Fibroblast of skin of right biceps (primary cell): Measurements from ENCODE around the gene TMEM132C.

ENCODE experiments used
- DNase-seq: peaks from one replicate; pipeline ENCODE4 v3.0.0-alpha.2; 2013

The TMEM132C gene

DNA sequence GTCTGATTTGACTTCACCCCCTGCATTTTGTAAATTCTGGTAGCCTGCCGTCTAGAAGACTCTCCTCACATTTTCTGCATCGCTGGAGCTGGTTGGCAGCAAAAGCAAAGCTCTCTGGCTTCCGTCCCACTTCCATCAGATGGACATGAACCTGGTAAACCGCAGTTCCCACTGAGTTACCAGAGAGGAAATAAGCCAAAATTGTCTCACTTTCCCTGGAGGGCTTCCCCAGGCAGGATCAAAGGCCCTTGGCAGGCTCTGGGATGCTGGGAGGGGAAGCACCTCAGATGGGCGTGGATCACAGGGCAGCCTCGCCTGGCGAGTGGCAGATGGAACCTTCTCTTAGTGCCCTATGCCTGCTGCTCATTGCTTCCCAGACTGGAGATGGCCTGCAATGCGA lies 243.5 kb downstream of the TMEM132C start:
- no peak for DNase-seq

DNA sequence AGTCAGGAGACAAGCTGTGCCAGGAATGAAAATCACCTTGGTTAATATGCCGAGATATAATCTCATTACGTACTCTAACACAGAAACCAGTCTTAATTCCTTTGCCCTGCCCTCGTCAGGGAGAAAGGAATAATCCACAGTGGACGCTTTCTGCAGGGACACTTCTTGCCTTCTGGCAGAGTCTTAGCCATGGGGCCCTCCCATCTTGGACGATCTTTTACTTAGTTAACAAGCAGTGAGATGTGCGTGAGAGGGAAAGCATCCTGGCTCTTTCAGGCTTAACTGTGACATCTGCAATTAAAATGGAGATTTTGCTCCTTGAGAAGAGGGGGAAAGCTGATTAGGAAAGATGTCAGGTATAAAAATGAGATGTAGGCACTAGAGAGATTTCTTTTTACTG lies 246.4 kb downstream of the TMEM132C start:
- no peak for DNase-seq

DNA sequence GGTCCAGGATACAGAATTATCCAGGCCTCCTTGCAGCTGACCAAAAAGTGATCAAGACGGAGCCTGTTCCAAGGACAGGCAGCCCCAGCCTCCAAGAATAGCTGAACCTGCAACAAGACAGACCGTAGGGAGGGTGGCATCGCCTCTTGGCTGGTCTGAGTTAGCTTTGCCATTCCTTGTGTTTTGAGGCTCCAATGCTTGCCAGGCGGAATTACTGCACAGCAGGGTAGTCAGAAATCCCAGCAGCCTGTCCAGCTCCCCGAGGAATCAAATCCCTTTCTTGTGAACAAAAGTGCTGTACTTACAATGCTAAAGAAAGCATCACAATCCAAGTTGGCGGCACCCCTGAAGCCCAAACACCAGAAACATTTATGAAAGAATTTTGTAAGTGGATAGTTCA lies 246.9 kb downstream of the TMEM132C start:
- no peak for DNase-seq

DNA sequence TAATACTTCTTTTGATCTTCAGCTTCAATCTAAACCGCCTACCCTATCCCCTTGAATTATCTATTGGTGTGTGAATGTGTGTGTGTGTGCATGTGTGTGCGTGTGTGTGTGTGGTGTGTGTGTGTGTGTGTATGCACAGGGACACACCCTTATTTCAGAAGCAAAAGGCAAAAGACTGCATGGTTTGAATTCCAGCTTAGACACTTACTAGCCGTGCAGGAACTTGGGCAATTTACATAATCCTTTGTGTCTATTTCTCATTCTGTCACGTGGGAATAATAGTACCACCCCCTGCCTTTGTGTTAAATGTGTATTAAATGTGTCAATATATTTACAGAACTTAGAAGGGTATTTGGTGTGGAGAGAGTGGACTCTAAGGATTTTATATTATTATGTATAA lies 251.7 kb downstream of the TMEM132C start:
- DNase-seq, result no peak

DNA sequence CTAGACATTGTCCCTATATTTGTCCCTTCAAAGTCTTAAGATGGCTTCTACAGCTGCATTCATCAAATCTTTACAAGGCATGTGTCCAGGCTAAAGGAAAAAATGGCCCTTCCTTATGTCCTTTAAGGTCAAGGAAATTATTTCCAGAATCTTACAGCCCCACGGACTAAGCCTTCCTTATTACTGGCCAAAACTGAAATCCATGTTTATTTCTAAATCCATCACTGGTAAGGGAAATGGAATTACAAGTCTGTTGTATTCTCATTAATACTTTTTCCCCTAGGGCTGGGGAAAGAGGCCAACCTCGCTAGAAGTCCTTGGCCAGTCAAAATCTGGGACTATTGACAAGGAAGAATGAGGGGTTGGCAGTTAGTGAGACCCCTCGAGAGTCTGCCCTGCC lies 252.5 kb downstream of the TMEM132C start:
- no peak for DNase-seq

DNA sequence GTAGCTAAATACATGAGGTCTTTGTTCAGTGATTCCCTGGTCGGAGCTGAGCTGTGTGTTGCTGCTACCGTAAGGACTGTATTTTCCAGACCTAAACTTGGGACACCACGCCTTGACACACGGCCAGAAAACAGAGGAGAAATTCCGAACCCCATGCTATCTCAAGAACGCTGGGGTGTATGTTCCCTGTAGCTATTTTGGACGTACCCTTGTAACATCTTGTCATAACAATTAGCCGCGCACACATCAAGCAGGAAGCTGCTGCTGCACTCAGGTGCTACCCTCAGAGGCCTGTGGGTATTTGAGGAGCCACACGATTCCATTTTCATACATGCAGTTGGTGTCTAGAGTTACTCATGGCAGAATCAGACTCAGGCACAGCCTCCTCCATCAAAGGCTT lies 255.0 kb downstream of the TMEM132C start:
- no peak for DNase-seq

GRCh38 chr12:128524439-128524838 lies 257.5 kb downstream of the TMEM132C start:
- DNase-seq, result no peak

DNA sequence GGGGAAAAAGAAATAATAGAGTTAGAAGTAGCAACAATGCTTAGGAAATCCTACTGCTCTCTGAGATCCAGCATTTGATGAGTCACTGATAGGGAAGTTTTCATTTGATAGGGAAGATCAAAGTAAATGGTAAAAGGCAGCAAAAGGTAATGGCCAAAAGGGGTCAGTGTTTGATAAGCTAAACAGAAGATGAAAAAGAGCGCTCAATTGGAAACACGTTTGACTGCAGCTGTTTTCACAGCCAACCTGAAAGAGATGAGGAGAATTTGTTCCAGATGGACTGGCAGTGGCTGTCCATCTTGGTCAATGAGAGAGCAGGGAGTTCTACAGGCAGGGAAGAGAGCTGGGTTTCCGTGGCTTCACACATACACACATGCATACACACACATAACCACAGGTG lies 264.2 kb downstream of the TMEM132C start:
- no peak for DNase-seq

DNA sequence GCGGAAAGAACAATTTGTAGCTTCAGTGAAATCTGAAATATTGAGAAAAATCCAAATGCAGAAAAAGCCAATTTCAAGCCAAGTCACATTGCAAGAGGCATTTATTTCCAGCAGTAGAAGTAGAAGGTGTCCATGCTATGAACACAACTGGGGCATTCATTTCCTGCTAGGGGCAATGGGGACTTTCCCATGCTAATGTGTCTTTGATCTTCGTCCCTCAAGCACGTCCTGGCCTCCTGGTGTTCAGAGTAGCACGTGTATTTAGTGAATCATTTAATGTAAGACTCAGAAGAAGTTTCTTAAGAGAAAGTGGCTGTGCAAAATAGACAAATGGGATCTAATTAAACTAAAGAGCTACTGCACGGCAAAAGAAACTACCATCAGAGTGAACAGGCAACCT lies 267.9 kb downstream of the TMEM132C start:
- no peak for DNase-seq

GRCh38 chr12:128536810-128537209 lies 269.8 kb downstream of the TMEM132C start:
- DNase-seq, result no peak

GRCh38 chr12:128537668-128538067 lies 270.7 kb downstream of the TMEM132C start:
- no peak for DNase-seq

DNA sequence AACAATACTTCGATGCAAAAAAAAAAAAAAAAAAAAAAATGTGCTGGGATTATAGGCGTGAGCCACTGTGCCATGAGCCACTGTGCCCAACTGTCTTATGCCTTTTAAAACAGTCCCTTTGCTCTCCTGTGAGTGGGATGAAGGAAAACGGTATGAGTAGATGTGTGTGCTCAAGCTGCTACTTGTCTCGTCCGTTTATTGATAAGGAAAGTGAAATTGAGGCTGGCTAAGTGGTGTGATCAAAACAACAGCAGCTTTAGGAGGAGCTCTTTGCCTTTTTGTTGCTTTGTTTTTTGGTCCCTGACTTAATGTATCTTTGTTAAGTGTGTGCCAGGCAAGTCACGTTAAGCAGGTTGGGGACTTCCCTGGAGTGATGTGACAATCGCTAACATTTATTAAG lies 275.9 kb downstream of the TMEM132C start:
- no peak for DNase-seq

DNA sequence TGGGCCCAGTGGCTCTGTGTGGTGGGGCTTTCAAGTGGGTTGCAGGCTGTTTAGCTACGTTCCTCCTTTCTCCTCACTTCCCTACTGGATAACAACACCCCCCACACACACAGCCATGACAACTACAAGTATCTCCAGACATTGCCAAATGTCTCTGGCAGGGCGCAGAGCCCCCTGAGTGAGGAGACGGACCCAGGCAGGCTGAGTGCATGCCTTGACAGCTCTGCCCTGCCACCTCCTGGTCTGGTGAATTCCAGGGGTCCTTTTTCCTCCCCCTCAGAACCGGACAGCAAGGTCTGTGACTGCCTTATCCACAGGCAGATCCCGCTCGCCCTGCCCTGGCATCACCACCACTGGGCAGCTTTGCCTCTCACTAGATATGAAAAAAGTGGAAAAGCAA lies 276.5 kb downstream of the TMEM132C start:
- no peak for DNase-seq

- DNase-seq, result no peak
Observed at GRCh38 chr12:128543971-128544370, 277.0 kb downstream of the TMEM132C start.

DNA sequence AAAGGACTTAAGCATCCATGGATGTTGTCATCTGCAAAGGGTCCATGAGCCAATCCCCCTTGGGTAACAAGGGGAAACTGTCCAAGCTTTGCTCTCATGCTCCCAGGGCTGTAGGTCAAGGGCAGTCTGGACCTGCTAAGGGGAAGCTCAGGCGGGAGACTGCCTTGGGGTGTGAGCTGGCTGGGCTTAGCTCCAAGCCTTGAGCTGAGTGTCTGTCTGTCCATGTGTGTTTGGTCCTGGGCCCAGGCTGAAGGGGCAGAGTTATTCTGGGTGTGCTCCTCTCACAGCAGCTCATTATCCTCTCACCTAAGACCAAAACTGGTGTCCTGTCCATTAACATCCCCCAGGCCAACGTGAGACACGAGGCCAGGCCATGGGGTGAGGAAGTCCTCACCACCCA lies 282.0 kb downstream of the TMEM132C start:
- DNase-seq, result no peak

GRCh38 chr12:128549601-128550218 lies 282.7 kb downstream of the TMEM132C start:
- DNase-seq, result no peak

DNA sequence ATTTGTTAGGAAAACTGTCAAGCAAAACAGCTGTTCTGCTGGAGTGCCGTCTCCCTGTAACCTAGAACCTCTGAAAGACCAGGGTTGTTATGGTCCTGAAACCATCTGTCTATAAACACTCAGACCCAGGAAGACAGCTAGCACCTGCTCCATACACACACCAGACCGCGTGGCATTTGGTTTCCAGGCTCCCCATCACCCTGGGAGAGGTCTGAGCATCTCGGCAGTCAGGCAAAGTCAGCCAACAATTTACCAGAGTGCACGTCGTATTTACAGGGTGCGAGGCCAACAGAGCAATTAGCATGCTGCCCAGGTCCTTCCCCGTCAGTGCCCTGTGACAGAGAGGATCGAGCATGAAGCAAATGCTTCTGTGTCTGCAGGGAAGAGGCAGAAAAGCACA lies 284.3 kb downstream of the TMEM132C start:
- no peak for DNase-seq

- DNase-seq, result no peak
Observed at GRCh38 chr12:128554546-128555304, 287.8 kb downstream of the TMEM132C start.

GRCh38 chr12:128557231-128557630 lies 290.3 kb downstream of the TMEM132C start:
- DNase-seq, result no peak

DNA sequence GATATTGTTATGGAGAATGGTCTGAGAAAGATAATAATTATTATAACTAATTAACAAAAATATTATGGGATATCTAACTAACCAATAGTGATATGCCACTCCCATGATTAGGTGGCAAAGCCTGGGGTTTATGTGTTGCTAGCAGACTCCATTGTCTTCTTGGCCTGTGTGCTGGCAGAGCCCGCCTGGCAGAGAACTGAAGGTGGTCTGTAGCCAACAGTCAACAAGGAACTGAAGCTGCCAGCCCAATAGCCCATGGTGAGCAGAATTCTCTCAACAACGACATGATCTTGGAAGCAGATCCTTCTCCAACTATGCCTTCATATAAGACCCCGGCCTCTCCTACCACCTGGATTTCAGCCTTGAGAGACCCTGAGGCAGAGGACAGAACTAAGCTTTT lies 298.0 kb downstream of the TMEM132C start:
- no peak for DNase-seq

DNA sequence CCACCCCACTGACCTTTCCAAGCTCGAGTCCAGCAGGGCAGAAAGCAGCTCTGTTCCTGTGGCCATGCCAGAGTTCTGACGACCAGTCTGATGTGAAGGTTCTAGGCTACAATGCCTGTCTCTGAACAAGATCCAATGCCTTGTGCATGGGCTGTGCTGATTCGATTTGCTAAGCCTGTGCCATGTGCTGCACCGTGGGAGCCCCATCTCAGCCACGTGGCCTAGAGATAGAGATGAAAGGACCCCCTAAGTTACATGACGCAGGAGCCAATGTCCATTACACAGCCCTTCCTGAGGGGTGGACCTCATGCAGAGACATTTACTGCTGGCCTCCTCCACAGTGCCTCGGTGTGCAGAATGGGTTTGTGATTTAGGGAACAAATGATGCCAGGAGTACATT lies 300.8 kb downstream of the TMEM132C start:
- no peak for DNase-seq

- DNase-seq, result no peak
Observed at GRCh38 chr12:128570191-128571065, 303.5 kb downstream of the TMEM132C start.

DNA sequence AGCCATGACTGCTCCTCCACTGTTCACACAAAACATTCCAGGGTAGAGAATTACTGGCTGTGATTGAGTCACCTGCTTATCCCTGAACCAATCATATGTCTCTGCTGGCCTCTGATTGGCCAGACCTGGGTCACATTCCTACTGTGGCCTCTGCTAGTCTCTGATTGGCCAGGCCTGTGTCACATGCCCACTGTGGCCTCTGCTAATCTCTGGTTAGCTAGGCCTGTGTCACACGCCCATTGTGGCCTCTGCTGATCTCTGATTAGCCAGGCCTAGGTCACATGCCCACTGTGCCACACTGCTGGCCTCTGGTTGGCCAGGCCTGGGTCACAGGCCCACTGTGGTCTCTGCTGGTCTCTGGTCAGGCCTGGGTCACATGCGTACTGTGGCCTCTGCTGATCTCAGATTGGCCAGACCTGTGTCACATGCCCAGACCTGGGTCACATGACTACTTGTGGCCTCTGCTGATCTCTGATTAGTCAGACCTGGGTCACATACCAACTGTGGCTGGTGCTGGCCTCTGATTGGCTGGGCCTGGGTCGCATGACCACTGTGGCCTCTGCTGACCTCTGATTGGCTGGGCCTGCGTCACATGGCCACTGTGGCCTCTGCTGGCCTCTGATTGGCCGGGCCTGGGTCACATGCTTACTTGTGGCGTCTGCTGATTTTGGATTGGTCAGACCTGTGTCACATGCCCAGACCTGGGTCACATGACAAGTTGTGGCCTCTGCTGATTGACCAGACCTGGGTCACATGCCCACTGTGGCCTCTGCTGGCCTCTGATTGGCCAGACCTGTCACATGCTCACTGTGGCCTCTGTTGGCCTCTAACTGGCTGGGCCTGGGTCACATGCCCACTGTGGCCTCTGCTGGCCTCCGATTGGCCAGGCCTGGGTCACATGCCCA lies 305.2 kb downstream of the TMEM132C start:
- no peak for DNase-seq
